GM12892 (cell line): ENCODE data around the gene SNX25.

Source experiments
- POLR2A ChIP-seq: IDR thresholded peaks from 2 replicates; pipeline ENCODE4 v1.6.1; 2011; ENCODE audit warnings: low read depth, low read length, control low read depth
- POLR2AphosphoS5 ChIP-seq: IDR thresholded peaks from 2 replicates; pipeline ENCODE4 v1.6.1; 2011; ENCODE audit warnings: low read depth, low read length, control low read depth
- TAF1 ChIP-seq: IDR thresholded peaks from 2 replicates; pipeline ENCODE4 v1.6.1; 2011; ENCODE audit warnings: low read depth, mild to moderate bottlenecking, control low read depth, low read length, borderline replicate concordance

GRCh38 chr4:185358959-185359358 is 149.6 kb downstream of the SNX25 start:
- TF ChIP-seq POLR2A (no peak), POLR2AphosphoS5 (no peak), TAF1 (no peak)
